ENCODE results near the gene NDC1.

GRCh38 chr1:53847980-53848379, 9.9 kb upstream of the NDC1 start:
- no peak for TF ChIP-seq CTCF (IDR thresholded peaks at IDR 0.05)
- TF ChIP-seq EP300 (IDR thresholded peaks at IDR 0.05), result no peak
- TF ChIP-seq POLR2AphosphoS5 (IDR thresholded peaks at IDR 0.05), result no peak
- no peak for TF ChIP-seq POLR2A (IDR thresholded peaks at IDR 0.05)

Measured in sigmoid colon (tissue), 4 donors.